Astrocyte (in vitro differentiated cells and primary cell): ENCODE measurements around the gene UBALD1. TPM values are rescaled to one million over a fixed set of nuclear protein-coding genes. Genes with fewer than 3 reads are reported as not detected.

Source experiments
- DNase-seq: peaks from one replicate; pipeline ENCODE4 v3.0.0-alpha.2; 2010; ENCODE audit warnings: low read depth
- FAIRE-seq: peaks from 2 replicates; lab custom pipeline; 2011; peaks lifted over from hg19 to GRCh38; lab: Jason Lieb, UNC
- H2AFZ ChIP-seq: 2 replicates; pipeline ENCODE4 v1.6.0; 2012; ENCODE audit warnings: low read depth, low read length, inconsistent platforms
- H3K27ac ChIP-seq: 2 replicates; pipeline ENCODE4 v1.5.1; 2011; ENCODE audit warnings: low read depth, low read length, inconsistent platforms
- H3K27me3 ChIP-seq: 2 replicates; pipeline ENCODE4 v1.6.0; 2011; ENCODE audit warnings: low read length, inconsistent platforms; ENCODE audit not compliant: insufficient read depth
- H3K36me3 ChIP-seq: 2 replicates; pipeline ENCODE4 v1.5.1; 2011; ENCODE audit warnings: low read length, inconsistent platforms; ENCODE audit not compliant: insufficient read depth
- H3K4me1 ChIP-seq: 2 replicates; pipeline ENCODE4 v1.5.1; 2011; ENCODE audit warnings: low read length, inconsistent platforms; ENCODE audit not compliant: insufficient read depth
- H3K4me2 ChIP-seq: 2 replicates; pipeline ENCODE4 v1.6.0; 2012; ENCODE audit warnings: low read length, inconsistent platforms
- H3K4me3 ChIP-seq: 2 replicates; pipeline ENCODE4 v1.5.1; 2011; ENCODE audit warnings: low read depth, mild to moderate bottlenecking, low read length, inconsistent platforms; ENCODE audit not compliant: insufficient read depth
- H3K79me2 ChIP-seq: 2 replicates; pipeline ENCODE4 v1.6.0; 2012; ENCODE audit warnings: mild to moderate bottlenecking, low read length, inconsistent platforms; ENCODE audit not compliant: insufficient read depth
- H3K9ac ChIP-seq: 2 replicates; pipeline ENCODE4 v1.6.0; 2012; ENCODE audit warnings: mild to moderate bottlenecking, low read length, inconsistent platforms
- H3K9me3 ChIP-seq: 2 replicates; pipeline ENCODE4 v1.5.1; 2012; ENCODE audit warnings: low read depth, mild to moderate bottlenecking, low read length, inconsistent platforms; ENCODE audit not compliant: insufficient read depth
- H4K20me1 ChIP-seq: 2 replicates; pipeline ENCODE4 v1.6.0; 2012; ENCODE audit warnings: low read length, inconsistent platforms; ENCODE audit not compliant: insufficient read depth
- H3K27ac Mint-ChIP-seq: one replicate; pipeline ENCODE4 v1.8.0; 2021; ENCODE audit warnings: mild to moderate bottlenecking, mixed read lengths; ENCODE audit not compliant: unreplicated experiment
- H3K27me3 Mint-ChIP-seq: one replicate; pipeline ENCODE4 v1.8.0; 2021; ENCODE audit warnings: low read depth, mixed read lengths; ENCODE audit not compliant: unreplicated experiment
- H3K36me3 Mint-ChIP-seq: one replicate; pipeline ENCODE4 v1.8.0; 2021; ENCODE audit warnings: low read depth, mixed read lengths; ENCODE audit not compliant: unreplicated experiment
- H3K4me1 Mint-ChIP-seq: one replicate; pipeline ENCODE4 v1.8.0; 2021; ENCODE audit warnings: low read depth, mixed read lengths; ENCODE audit not compliant: unreplicated experiment
- H3K4me3 Mint-ChIP-seq: one replicate; pipeline ENCODE4 v1.8.0; 2021; ENCODE audit warnings: mild to moderate bottlenecking, moderate library complexity, mixed read lengths; ENCODE audit not compliant: unreplicated experiment
- H3K9me3 Mint-ChIP-seq: one replicate; pipeline ENCODE4 v1.8.0; 2021; ENCODE audit warnings: mild to moderate bottlenecking, mixed read lengths; ENCODE audit not compliant: unreplicated experiment
- CTCF ChIP-seq: IDR thresholded peaks from 2 replicates; pipeline ENCODE4 v1.5.1; 2011; ENCODE audit warnings: low read depth, mild to moderate bottlenecking, inconsistent platforms, low read length, moderate library complexity; ENCODE audit not compliant: insufficient read depth
- EZH2 ChIP-seq: IDR thresholded peaks from 2 replicates; pipeline ENCODE4 v1.6.1; 2012; ENCODE audit warnings: mild to moderate bottlenecking, low read length, inconsistent platforms; ENCODE audit not compliant: insufficient read depth
- total RNA-seq: library from RNA; stranded (reverse); gene quantifications from 2 replicates; pipeline ENCODE4 v1.2.1, GENCODE V29; 2021

UBALD1 gene
- total RNA-seq, 1 donor from 2014 or later, result 53.0 TPM

- FAIRE-seq, result no peak
- Mint-ChIP-seq H3K9me3 (no peaks in the 10 kb centered on the region), H3K36me3 (peaks cover 2% of the 10 kb centered on the region), H3K27me3 (no peaks in the 10 kb centered on the region), H3K4me1 (peaks cover 20% of the 10 kb centered on the region), H3K27ac (peak overlapping the region; percentile 97), H3K4me3 (peak overlapping the region; percentile 99)
- Histone ChIP-seq H3K27ac (no peak overlapping the region), H3K4me2 (peak overlapping the region; percentile 97), H3K4me1 (peaks cover 14% of the 10 kb centered on the region), H2AFZ (no peak overlapping the region), H3K9me3 (no peaks in the 10 kb centered on the region), H3K9ac (peak overlapping the region; percentile 97), H3K79me2 (peaks cover 64% of the 10 kb centered on the region), H3K27me3 (no peaks in the 10 kb centered on the region), H4K20me1 (peaks cover 49% of the 10 kb centered on the region), H3K4me3 (peak overlapping the region; percentile 88), H3K36me3 (no peaks in the 10 kb centered on the region)
- TF ChIP-seq CTCF (no peak), EZH2 (no peak)
- DNase-seq, result no peak
Observed at GRCh38 chr16:4626396-4626795, 11.7 kb upstream of the UBALD1 start.

GRCh38 chr16:4625560-4626159, 11.0 kb upstream of the UBALD1 start:
- Histone ChIP-seq H4K20me1 (peaks cover 42% of the 10 kb centered on the region), H3K9me3 (no peaks in the 10 kb centered on the region), H3K4me1 (peaks cover 14% of the 10 kb centered on the region), H3K4me3 (peak overlapping the region; percentile 88), H3K4me2 (peak overlapping the region; percentile 97), H2AFZ (peak overlapping the region; percentile 38), H3K27me3 (no peaks in the 10 kb centered on the region), H3K9ac (peak overlapping the region; percentile 97), H3K27ac (peak overlapping the region; percentile 89), H3K36me3 (no peaks in the 10 kb centered on the region), H3K79me2 (peaks cover 57% of the 10 kb centered on the region)
- FAIRE-seq, result no peak
- DNase-seq, result no peak
- Mint-ChIP-seq H3K27ac (peak overlapping the region; percentile 97), H3K4me1 (peaks cover 20% of the 10 kb centered on the region), H3K4me3 (peak overlapping the region; percentile 99), H3K27me3 (no peaks in the 10 kb centered on the region), H3K9me3 (no peaks in the 10 kb centered on the region), H3K36me3 (peaks cover 2% of the 10 kb centered on the region)
- TF ChIP-seq CTCF (no peak), EZH2 (no peak)

- peaks cover 50% of the 10 kb centered on the region for H3K79me2 ChIP-seq
- H3K9me3 Mint-ChIP-seq, result no peaks in the 10 kb centered on the region
- H3K27me3 Mint-ChIP-seq, result no peaks in the 10 kb centered on the region
- H3K9ac ChIP-seq, result peak overlapping the region; percentile 97
- H3K36me3 ChIP-seq, result no peaks in the 10 kb centered on the region
- DNase-seq, result peak; percentile 56
- TF ChIP-seq EZH2 (no peak), CTCF (no peak)
- H3K27ac ChIP-seq, result peak overlapping the region; percentile 89
- no peak for FAIRE-seq
- no peaks in the 10 kb centered on the region for H3K27me3 ChIP-seq
- peak overlapping the region; percentile 84 for H2AFZ ChIP-seq
- H3K4me1 ChIP-seq, result peaks cover 14% of the 10 kb centered on the region
- H3K27ac Mint-ChIP-seq, result peak overlapping the region; percentile 97
- peak overlapping the region; percentile 99 for H3K4me3 Mint-ChIP-seq
- peaks cover 20% of the 10 kb centered on the region for H3K4me1 Mint-ChIP-seq
- no peaks in the 10 kb centered on the region for H3K9me3 ChIP-seq
- peak overlapping the region; percentile 88 for H3K4me3 ChIP-seq
- H4K20me1 ChIP-seq, result peaks cover 35% of the 10 kb centered on the region
- H3K4me2 ChIP-seq, result peak overlapping the region; percentile 97
- peaks cover 2% of the 10 kb centered on the region for H3K36me3 Mint-ChIP-seq
Observed at GRCh38 chr16:4624827-4625559, 10.3 kb upstream of the UBALD1 start.
